Choroid plexus epithelial cell (primary cell): Measurements from ENCODE around the gene SNX8.

ENCODE experiments used
- DNase-seq: peaks from one replicate; pipeline ENCODE4 v3.0.0-alpha.2; 2010; ENCODE audit warnings: low read depth
- H3K4me3 ChIP-seq: 2 replicates; pipeline ENCODE4 v1.5.1; 2011; ENCODE audit warnings: low read depth, mild to moderate bottlenecking, control low read depth, low read length, moderate library complexity
- CTCF ChIP-seq: conservative IDR thresholded peaks from 2 replicates; pipeline ENCODE4 v1.5.1; 2011; ENCODE audit warnings: low read depth, mild to moderate bottlenecking, control low read depth, inconsistent platforms, low read length, moderate library complexity

SNX8 gene

GRCh38 chr7:2232766-2233520 lies 81.3 kb downstream of the SNX8 start, which contains the start of gene MAD1L1:
TSS of gene MAD1L1 (minus strand) at chr7:2232945. CDS start at chr7:2230133, 2,812 bp downstream.
- peak within 1 kb of the TSS; percentile 75 for H3K4me3 ChIP-seq
- peak; percentile 95 for DNase-seq
- TF ChIP-seq CTCF, result no peak

GRCh38 chr7:2231992-2232765 lies 82.1 kb downstream of the SNX8 start:
- no peak for TF ChIP-seq CTCF
- DNase-seq, result peak; percentile 23
- H3K4me3 ChIP-seq, result peak overlapping the region; percentile 75

GRCh38 chr7:2230882-2231281 lies 83.4 kb downstream of the SNX8 start:
- H3K4me3 ChIP-seq, result no peak overlapping the region
- no peak for DNase-seq
- TF ChIP-seq CTCF, result no peak

- DNase-seq, result no peak
- TF ChIP-seq CTCF, result no peak
- H3K4me3 ChIP-seq, result no peak overlapping the region
Observed at GRCh38 chr7:2230226-2230625, 84.0 kb downstream of the SNX8 start.

- DNase-seq, result no peak
- no peak for TF ChIP-seq CTCF
- no peak overlapping the region for H3K4me3 ChIP-seq
Observed at GRCh38 chr7:2229467-2229866, 84.8 kb downstream of the SNX8 start.

- no peak for TF ChIP-seq CTCF
- no peak for DNase-seq
Observed at GRCh38 chr7:2228921-2229320, 85.3 kb downstream of the SNX8 start.

More at GRCh38 chr7:2228921-2229320, 85.3 kb downstream of the SNX8 start:
- H3K4me3 ChIP-seq, result no peak overlapping the region
